Tibial artery (tissue), 4 donors: Measurements from ENCODE around the gene IL1RAP.
"Not testable (repeated sequence)": the region's sequence is repeated elsewhere in the genome, so short reads cannot be mapped to it uniquely, and the experiment has no call there.

Source experiments
- DNase-seq, 2 donors: peaks; one replicate each; pipeline ENCODE4 v3.0.0-alpha.2; 2019
- H3K27ac ChIP-seq, 2 donors: fragments of 200-600 bp; sonication (generic) in 1 of 2; 1 replicate in 1 of 2; 2 replicates in 1 of 2; pipeline ENCODE4 v1.5.1; 2018 to 2019; ENCODE audit warnings: mild to moderate bottlenecking in 1 of 2
- H3K27me3 ChIP-seq, 2 donors: fragments of 200-600 bp; sonication (generic) in 1 of 2; one replicate each; pipeline versions ENCODE4 v1.5.1 to v1.6.0; 2016 to 2019
- H3K36me3 ChIP-seq, 3 donors: fragments of 200-600 bp; sonication (generic) in 2 of 3; one replicate each; pipeline ENCODE4 v1.5.1; 2016 to 2019; ENCODE audit warnings: mild to moderate bottlenecking in 2 of 3
- H3K4me1 ChIP-seq, 4 donors: fragments of 200-600 bp; sonication (generic) in 2 of 4; 1 replicate in 3 of 4; 2 replicates in 1 of 4; pipeline ENCODE4 v1.5.1; 2016 to 2019
- H3K4me3 ChIP-seq, 2 donors: fragments of 200-600 bp; sonication (generic) in 1 of 2; 1 replicate in 1 of 2; 2 replicates in 1 of 2; pipeline ENCODE4 v1.5.1; 2018 to 2019; ENCODE audit warnings: mild to moderate bottlenecking in 2 of 2
- H3K9me3 ChIP-seq, 3 donors: fragments of 200-600 bp; sonication (generic) in 1 of 3; one replicate each; pipeline ENCODE4 v1.5.1; 2016 to 2019
- CTCF ChIP-seq, 2 experiments: fragments of 200-600 bp in 1 of 2; fragments of 450-650 bp in 1 of 2; IDR thresholded peaks; one replicate each; pipeline ENCODE4 v1.5.1; 2017 to 2019; ENCODE audit warnings: antibody characterized with exemption in 2 of 2, mild to moderate bottlenecking in 1 of 2, moderate library complexity in 1 of 2
- intact Hi-C: fragments of 100-400 bp; cut with DNase I; formaldehyde crosslinking; loops from one replicate; pipeline ENCODE4 v1.15.0; 2023; ENCODE audit warnings: low total_unique reads

IL1RAP gene

GRCh38 chr3:190673148-190673547, 159.3 kb downstream of the IL1RAP start:
- intact Hi-C loops, result no loop called here
- TF ChIP-seq CTCF (IDR thresholded peaks at IDR 0.05), result no peak
- H3K4me1 ChIP-seq, result no peaks in the 10 kb centered on the region
- no peaks in the 10 kb centered on the region for H3K36me3 ChIP-seq
- DNase-seq, result no peak
- H3K4me3 ChIP-seq, result no peak overlapping the region
- H3K9me3 ChIP-seq, result no peaks in the 10 kb centered on the region
- H3K27ac ChIP-seq, result no peak overlapping the region
- no peaks in the 10 kb centered on the region for H3K27me3 ChIP-seq

- intact Hi-C loops, result no loop called here
- Histone ChIP-seq H3K27me3 (no peaks in the 10 kb centered on the region), H3K4me3 (no peak overlapping the region), H3K9me3 (no peaks in the 10 kb centered on the region), H3K27ac (no peak overlapping the region), H3K36me3 (no peaks in the 10 kb centered on the region), H3K4me1 (no peaks in the 10 kb centered on the region)
- TF ChIP-seq CTCF (IDR thresholded peaks at IDR 0.05), result no peak
- no peak for DNase-seq
These were observed 162.6 kb downstream of the IL1RAP start for GRCh38 chr3:190676481-190676880.

- TF ChIP-seq CTCF (IDR thresholded peaks at IDR 0.05), result no peak
- H3K27ac ChIP-seq, result no peak overlapping the region
- no peaks in the 10 kb centered on the region for H3K9me3 ChIP-seq
- intact Hi-C loops, result no loop called here
- no peak for DNase-seq
- no peaks in the 10 kb centered on the region for H3K36me3 ChIP-seq
- H3K4me1 ChIP-seq, result no peaks in the 10 kb centered on the region
- no peaks in the 10 kb centered on the region for H3K27me3 ChIP-seq
- H3K4me3 ChIP-seq, result no peak overlapping the region
These were observed 163.1 kb downstream of the IL1RAP start for GRCh38 chr3:190677001-190677400.

- H3K9me3 ChIP-seq, H3K27ac ChIP-seq, H3K27me3 ChIP-seq, H3K4me3 ChIP-seq, intact Hi-C loops, H3K36me3 ChIP-seq, DNase-seq, H3K4me1 ChIP-seq: not testable (repeated sequence)
These were observed 164.0 kb downstream of the IL1RAP start for GRCh38 chr3:190677868-190678267.

- no peak for TF ChIP-seq CTCF (IDR thresholded peaks at IDR 0.05)
- no peak overlapping the region for H3K27ac ChIP-seq
- H3K4me1 ChIP-seq, result no peaks in the 10 kb centered on the region
- no peaks in the 10 kb centered on the region for H3K9me3 ChIP-seq
- no peaks in the 10 kb centered on the region for H3K36me3 ChIP-seq
- H3K27me3 ChIP-seq, result no peaks in the 10 kb centered on the region
- intact Hi-C loops, result no loop called here
- H3K4me3 ChIP-seq, result no peak overlapping the region
- DNase-seq, result no peak
These were observed 166.8 kb downstream of the IL1RAP start for GRCh38 chr3:190680691-190681090.

GRCh38 chr3:190684776-190685175, 170.9 kb downstream of the IL1RAP start:
- no peak overlapping the region for H3K4me3 ChIP-seq
- no peak for TF ChIP-seq CTCF (IDR thresholded peaks at IDR 0.05)
- intact Hi-C loops, result no loop called here
- no peaks in the 10 kb centered on the region for H3K4me1 ChIP-seq
- no peaks in the 10 kb centered on the region for H3K27me3 ChIP-seq
- no peaks in the 10 kb centered on the region for H3K9me3 ChIP-seq
- no peak overlapping the region for H3K27ac ChIP-seq
- no peak for DNase-seq
- no peaks in the 10 kb centered on the region for H3K36me3 ChIP-seq
